GM21619 (cell line): ENCODE data around the gene HAVCR1.
"Not testable (repeated sequence)": the region's sequence is repeated elsewhere in the genome, so short reads cannot be mapped to it uniquely, and the experiment has no call there.

Source experiments
- ATAC-seq: cut with Tn5 transposase; IDR thresholded peaks from one replicate; pipeline ENCODE4 v1.9.1; 2021; ENCODE audit not compliant: unreplicated experiment

HAVCR1 gene

DNA sequence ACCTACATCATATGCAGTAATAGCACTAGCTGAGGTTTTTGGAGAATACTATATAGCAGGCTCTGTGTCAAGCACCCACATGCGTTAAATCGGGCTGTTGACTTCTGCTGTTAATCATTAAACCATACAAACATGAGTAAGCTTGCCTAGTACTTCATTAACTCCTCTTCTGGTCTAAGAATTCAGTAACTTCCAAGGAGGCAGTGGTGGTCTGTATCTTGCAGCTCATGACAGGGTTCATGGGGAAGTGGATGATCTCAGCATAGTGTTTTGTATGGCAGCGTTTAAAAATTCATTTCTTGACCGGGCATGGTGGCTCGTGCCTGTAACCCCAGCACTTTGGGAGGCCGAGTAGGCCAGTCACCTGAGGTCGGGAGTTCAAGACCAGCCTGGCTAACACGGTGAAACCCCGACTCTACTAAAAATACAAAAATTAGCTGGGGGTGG lies at the start of gene HAVCR1:
Gene HAVCR1, minus strand, starts transcription at position 24 of the 447 bp plus-strand sequence. CDS start 1,173 bp downstream, outside the sequence.
- ATAC-seq, result peak; percentile 78

DNA sequence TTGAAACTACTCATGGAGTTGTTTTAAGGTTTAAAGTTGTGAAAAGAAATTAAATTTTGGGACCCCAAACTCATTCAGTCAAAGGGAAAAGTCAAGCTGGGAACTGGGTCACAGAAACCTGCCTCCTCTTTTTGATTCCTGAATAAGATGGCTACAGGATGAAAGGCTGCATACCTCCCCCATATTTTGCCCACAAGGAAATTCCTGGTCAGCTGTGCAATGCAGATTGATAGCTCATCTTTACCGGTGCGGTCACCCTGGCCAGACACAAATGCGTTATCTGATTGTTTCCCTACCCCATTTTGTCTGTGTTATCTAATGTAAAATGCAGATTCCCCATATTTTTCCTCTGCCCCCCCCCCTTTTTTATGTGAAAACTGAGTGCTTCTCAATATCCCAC lies 48.6 kb upstream of the HAVCR1 start:
- no peak for ATAC-seq

DNA sequence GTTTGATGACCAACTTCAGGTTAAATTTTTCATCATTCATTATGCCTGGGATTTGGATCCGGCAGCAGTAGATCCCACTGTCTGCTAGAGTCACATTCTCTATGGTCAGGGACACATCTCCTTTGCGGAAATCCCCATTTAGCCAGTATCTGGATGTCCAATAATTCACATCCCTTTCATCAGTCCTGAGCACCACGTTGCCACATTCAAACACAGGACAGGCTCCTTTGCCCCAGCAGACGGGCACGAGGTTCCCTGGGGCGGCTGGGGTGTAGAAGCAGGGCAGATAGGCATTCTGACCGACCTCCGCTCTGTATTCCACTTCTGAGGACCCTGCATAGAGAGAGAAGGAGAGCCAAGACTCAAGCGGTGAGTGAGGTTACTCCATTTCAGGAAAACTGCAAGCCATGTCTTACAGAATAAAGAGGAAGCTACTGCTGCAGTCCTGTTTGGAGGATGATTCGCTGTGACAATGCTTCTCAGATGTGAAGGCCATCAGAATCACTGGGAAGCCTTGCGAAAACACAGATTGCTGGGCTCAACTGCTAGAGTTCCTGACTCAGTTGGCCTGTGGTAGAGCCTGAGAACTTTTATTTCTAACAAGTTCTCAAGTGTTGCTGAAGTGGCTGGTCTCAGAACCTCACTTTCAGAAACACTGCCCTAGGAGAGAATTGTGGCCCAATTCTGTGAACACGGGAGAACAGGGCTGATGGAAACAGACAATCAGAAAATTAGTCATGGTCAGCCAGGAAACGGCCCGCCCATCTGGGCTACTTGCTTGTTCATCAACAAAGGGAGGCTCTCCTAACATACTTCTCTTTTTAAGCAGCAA lies 47.9 kb upstream of the HAVCR1 start:
- ATAC-seq, result no peak

DNA sequence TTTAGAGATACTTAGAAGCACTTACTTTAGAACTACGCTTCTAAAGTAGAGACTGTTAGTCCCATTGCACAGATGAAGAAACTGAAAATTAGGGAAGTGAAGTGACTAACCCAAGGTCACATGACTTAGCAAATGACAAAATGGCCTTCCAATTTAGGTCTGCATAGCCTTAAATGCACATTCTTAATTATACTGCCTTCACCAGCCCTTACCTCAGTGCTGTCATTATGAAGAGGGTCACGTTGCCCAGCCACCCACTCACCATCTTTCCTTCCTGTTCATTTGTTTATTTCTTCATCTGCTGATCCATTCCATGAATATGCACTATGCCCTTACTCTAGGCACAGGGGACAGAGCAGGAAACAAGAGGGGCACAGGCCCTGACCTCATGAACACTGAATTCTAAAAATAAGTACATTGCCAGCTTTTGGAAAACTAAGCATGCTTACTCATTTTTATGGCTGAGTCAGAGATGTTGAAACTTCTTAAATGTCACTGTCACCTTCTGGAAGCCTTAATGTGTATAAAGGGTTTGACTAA lies 41.3 kb upstream of the HAVCR1 start:
- no peak for ATAC-seq

DNA sequence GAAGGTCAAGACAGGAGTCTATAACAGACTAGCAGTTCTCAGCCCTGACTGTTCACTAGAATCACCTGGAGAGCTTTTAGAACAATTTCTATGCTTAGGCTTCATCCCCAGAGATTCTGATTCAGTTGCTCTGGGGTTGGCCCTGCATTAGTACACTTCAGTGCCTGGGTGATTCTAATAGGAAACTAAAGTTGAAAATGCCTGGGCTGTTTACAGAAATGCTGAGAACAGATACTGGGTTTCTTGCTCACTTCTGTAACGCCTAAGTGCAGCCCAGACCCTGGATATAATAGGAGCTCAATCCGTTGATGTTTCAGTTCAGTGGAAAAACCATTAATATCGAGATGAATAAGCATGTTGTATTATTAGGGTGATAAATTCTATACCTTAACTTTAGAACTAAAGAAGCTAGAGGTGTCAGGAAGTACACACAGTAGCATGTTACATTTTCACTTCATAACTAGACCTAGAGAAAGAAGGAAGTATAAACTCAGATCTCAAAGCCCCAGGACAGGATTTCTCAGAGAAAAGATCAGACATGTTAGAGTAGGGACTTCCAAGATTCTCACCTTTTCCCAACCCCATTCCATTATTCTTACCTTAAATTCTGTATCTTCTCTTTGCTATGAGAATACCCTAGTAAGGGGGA lies 29.6 kb upstream of the HAVCR1 start:
- peak; percentile 76 for ATAC-seq

DNA sequence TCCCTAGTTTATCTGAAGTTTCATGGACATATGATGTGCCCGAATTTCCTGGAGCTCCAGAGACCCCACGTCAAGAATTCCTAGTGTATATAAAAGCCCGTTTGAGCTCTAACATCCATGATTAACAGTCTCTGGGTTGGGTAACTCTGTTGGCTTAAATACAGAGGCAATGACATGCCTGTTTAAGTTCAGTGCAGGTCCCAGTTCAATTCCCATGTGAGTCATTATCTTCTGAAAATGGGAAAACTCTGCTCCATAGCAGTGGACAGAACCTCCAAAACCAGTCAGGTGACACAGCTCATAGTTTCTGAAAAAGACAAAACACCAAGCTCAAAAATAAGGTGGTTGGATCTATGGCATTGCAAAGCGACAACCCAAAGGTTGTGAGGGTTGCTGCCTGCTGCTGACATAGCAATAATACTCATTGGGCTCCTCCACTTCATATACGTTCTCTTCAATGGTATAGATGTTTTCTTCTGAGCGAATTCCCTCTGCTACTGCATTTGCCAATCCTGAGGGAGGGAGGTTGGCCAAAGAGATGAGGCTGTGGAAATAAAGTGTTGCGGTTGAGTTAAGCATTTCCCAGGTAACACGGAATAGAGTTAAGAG lies 27.9 kb upstream of the HAVCR1 start:
- ATAC-seq, result no peak

DNA sequence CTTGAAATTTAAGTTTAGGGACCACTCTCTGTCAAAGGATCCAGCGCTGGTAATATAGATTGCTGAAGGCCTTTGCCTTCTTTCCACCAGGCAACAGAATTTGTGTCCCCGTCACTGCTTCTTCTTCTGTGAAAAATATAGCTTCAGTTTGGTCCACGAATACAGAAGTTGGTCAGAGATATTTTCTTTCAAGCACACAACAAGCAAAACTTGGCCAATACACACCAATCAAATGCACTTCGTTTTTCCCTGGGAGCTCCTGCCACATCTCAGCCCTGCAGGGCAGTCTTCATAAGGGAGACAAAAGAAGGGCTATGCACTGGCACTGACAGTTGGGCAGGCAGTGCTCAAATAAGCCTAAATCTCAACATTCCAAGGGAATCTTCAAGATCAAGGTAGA lies 27.0 kb upstream of the HAVCR1 start:
- no peak for ATAC-seq

DNA sequence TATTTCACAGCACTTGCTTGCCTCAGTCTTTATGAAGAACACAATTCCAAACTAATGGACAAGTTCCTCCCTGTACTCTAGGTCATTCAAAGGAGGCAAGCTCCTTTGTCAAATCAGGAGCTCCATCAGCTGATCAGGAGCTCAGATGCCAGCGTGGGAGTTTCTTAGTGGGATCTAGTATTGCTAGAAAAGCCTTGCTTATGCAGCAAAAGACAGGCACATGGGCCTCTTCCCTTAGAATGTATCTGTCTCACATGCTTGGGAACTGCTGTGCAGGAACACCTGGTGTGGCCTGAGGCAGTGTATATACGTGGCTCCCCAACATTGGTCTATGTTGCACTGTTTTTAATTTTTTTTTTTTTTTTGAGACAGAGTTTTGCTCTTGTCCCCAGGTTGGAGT lies 21.4 kb upstream of the HAVCR1 start:
- no peak for ATAC-seq

DNA sequence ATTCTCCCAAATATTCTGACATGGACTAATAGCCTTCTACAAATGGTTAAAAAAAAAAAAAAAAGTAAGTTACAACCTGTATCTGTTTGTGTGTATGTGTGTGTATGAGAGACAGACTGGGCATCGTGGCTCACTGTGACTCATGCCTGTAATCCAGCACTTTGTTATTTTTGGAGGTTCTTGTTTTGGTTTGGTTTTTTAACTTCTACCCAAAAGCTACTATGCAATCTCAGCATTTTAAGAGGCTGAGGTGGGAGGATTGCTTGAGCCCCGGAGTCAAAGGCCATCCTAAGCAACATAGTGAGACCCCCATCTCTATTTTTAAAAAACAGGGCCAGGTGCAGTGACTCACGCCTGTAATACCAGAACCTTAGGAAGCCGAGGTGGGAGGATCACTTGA lies 17.6 kb upstream of the HAVCR1 start:
- ATAC-seq, result no peak

DNA sequence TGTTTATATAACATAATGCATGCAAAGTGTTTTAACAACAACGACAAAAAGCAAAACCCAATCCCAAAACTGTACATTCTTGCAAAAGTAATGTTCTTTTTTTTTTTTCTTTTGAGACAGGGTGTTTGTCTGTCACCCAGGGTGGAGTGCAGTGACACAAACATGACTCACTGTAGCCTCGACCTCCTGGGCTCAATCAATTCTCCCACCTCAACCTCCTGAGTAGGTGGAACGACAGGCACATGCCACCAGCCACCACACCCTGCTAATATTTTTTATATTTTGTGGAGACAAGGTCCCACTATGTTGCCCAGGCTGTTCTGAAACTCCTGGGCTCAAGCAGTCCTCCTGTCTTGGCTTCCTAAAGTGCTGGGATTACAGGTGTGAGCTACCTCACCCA lies 13.6 kb upstream of the HAVCR1 start:
- ATAC-seq, result no peak

DNA sequence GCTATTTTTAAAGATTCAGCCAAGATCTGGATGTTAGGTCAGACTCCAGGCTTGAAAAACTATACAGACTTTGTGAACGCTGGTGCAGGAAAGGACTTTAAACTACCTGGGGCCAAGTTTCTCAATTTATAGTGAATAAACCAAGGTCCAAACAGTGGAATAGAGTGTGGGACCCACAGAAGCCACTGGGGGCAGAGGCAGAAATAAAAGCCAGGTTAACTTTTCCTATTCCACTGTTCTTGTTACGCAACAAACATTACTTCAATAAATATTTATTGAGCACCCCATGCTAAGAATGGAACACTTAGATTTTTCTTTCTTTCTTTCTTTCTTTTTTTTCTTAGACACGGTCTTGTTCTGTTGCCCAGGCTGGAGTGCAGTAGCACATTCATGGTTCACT lies 11.0 kb upstream of the HAVCR1 start:
- ATAC-seq, result no peak

DNA sequence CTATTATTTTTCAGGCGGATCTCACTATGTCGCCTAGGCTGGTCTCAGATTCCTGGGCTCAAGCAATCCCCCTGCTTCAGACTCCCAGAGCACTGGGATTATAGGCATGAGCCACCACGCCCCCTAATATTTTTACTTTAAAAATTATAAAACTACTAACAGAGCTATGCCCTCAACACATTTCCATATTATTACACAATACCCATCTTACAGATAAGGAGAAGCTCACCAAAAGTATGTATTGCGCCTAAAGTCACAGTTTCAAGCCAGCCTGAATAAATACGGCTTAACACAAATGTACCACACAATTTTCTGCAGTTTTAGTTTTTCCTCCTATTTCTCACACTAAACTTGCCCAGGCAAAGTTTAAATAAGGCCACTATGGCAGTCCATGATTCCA lies 9.9 kb upstream of the HAVCR1 start:
- no peak for ATAC-seq

DNA sequence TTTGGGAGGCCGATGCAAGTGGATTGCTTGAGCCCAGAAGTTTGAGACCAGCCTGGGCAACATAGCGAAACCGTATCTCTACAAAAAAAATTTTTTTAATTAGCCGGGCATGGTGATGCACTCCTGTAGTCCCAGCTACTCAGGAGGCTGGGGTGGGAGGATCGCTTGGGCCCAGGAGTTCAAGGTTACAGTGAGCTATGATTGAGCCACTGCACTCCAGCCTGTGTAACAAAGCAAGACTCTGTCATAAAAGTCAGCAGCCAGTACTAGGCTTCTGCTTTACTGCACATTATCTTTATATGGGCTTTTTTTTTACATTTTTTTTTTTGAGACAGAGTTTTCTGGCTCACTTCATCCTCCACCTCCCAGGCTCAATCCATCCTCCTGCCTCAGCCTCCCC lies 9.4 kb upstream of the HAVCR1 start:
- ATAC-seq, result no peak

DNA sequence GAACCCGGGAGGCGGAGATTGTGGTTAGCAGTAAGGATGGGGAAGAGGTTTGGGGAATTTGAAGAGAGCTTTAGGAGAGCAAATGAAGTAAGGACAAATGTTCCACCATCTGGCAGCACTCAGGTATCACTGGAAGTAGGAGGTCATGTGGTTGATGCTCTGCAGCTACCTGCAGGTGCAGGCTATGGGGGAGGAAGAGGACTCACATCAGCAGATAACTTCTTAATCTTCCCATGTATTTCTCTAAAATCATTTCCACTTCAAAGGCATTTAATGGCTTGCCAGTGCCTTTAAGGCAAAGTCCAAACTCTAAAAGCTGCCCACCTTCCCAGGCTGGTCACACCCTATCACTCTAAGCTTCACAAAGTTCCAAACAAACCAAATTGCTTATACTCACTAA lies 8.1 kb upstream of the HAVCR1 start:
- no peak for ATAC-seq

DNA sequence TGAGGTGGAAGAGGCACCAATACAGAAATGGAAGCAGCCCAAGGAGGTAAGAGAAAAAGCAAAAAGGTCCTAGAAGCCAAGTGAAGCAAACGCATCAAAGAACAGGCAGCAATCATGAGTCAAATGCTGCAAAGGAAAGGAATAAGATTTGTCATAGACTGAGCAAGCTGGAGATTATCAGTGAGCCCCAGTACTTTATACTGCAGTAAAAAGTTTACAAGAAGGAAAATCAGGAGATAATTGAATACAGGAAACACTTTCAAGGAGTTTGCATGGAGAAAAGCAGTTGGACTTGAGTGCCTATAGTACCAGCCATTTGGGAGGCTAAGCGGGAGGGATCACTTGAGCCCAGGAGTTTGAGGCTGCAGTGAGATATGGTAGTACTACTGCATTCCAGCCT lies 7.2 kb upstream of the HAVCR1 start:
- no peak for ATAC-seq

DNA sequence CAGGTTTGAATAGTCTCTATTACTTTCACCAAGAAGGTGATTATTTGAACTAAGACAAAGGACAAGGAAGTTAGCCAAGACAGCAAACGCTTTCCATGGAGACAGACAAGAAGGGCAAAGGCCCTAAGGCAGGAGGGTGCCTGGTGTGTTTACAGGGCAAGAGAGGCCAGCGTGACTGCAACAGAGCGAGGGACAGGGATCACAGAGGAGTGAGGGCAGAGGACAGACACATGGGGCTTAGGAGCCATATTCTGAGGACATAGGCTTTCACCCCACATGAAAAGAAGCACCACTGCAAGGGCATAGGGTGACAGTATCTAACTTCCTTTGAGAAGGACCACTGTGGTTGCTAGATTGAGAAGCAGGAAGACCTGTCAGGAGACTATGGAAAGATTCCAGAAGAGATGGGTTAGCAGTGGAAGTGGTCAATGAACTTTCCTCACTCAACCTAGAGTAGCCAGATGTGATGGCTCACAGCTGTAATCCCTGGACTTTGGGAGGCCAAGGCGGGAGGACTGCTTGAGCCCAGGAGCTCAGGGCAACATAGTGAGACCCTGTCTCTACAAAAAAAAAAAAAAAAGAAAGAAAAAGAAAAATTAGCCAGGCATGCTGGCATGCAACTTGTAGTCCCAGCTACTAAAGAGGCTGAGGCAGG lies 5.0 kb upstream of the HAVCR1 start:
- ATAC-seq, result no peak

DNA sequence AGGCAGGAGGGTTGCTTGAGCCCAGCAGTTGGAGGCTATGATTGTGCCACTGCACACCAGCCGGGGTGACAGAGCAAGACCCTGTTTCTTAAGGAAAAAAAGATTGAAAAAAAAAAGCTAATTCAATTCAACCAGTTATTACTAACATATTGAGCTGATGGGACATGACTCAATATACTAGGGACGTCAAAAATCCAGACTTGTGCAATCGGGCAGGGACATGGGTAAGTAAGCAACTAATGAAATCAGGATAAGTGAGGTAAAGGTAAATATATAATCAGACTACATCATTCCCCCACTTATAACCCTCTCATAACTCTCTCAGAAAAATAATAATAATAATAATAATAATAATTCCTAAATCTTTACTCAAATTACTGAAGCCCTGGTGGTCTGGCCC lies 975 bp upstream of the HAVCR1 start:
- no peak for ATAC-seq

DNA sequence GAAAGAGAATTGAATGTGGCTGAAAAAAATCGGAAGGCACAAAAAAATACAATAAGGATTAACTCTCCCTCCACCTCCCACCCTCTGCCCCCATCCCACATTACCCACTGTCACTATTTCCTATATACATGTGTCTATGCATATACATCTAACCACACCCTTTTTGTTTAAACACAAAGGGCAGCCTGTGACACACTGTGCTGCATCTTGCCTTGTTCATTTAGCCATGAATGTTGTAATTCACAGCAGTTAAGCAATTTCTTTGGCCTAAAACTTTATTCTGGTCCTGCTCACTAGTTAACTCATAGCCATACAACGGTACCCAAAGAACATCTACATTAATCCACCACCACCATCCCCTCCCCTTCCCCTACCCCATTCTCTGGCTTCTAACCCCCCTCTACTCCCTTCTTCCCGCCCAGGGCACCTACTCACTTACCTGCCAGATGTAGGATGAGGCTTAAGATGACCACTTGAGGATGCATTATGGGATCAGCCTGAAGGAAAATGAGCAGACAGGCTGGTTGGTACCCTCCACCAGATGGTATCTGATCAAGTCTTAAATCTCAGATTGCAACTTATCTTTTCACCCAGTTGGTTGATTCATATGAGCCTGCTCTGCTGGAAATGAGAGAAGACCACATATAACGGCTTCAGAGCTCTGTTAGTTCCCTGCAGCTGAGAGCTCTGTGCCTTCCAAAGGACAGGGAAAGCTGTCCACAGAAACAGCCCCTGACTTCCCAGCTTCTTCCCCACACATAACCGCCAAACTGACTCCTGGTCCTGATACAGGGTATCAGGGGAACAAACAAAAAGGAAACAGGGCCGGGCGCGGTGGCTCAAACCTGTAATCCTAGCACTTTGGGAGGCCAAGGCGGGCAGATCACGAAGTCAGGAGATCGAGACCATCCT lies 1.2 kb downstream of the HAVCR1 start:
- no peak for ATAC-seq

DNA sequence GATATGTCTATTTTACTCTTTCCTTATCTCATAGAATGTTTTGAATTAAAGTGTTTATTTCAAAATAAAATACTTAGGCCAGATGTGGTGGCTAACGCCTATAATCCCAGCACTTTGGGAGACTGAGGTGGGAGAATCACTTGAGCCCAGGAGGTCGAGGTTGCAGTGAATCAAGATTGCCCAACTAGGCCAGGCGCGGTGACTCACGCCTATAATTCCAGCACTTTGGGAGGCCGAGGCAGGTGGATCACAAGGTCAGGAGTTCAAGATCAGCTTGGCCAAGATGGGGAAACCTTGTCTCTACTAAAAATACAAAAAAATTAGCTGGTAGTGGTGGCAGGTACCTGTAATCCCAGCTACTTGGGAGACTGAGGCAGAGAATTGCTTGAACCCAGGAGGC lies 2.1 kb downstream of the HAVCR1 start:
- not testable (repeated sequence) for ATAC-seq

DNA sequence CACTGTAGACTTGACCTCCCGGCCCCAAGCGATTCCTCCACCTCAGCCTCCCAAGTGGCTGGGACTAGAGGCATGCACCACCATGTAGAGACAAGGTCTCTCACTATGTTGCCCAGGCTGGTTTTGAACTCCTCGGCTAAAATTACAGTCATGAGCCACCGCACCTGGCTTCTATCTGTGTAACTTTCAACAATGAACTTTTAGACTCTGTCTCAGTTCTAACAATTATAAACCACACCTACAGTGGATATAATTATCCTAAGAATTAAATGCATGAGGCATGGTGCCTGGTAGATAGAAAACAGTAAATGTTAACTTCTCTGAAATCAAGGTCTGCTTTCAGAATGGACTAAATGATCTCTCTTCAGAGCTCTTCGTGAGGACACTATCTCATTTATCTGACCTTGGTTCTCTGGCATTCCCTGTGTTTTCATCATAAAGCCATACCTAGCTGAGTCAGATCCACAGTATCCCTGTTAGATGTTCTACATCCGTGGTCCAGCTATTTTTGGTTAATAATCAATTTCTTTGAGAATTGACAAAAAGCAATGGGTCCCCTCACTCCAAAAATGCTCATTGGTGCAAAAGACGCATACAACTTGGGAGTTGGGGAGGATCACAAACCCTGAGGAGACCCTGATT lies 7.2 kb downstream of the HAVCR1 start:
- no peak for ATAC-seq
